GM21381 (cell line): ENCODE data around the gene LAMC1.

Experiments
- ATAC-seq: cut with Tn5 transposase; IDR thresholded peaks from one replicate; pipeline ENCODE4 v1.9.1; 2021; ENCODE audit warnings: mild to moderate bottlenecking, moderate library complexity; ENCODE audit not compliant: unreplicated experiment

LAMC1 gene

DNA sequence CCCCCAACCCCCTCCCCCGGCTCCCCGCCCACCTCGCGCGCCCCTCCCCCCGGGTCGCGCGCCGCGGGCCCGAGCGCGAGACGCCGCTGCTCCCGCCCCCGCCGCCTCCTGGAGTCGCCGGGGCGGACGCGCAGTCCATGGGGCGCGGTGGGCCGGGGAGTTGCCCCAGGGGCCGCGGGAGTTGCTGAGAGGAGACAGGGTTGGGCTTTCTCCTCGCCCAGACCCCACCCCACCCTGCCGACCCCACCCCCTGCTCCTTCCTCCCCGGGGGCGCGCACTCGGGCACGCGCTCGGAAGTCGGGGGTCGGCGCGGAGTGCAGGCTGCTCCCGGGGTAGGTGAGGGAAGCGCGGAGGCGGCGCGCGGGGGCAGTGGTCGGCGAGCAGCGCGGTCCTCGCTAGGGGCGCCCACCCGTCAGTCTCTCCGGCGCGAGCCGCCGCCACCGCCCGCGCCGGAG is at the start of gene LAMC1:
LAMC1 (plus strand) TSS at position 275 of the 455 bp plus-strand sequence. CDS start 297 bp downstream, outside the sequence.
- ATAC-seq = peak; percentile 33

GRCh38 chr1:182974506-182975191 is 48.6 kb upstream of the LAMC1 start:
- ATAC-seq = no peak

DNA sequence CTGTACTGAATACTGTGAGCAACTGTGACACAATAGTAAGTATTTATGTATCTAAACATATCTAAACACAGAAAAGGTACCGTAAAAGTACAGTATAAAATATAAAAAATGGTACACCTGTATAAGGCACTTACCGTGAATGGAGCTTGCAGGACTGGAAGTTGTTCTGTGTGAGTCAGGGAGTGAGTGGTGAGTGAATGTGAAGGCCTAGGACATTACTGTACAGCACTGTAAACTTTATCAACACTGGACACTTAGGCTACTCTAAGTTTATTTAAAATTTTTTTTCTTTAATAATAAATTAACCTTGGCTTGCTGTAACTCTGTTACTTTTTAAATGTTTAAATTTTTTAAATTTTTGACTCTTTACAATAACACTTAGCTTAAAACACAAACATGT is 45.7 kb upstream of the LAMC1 start:
- ATAC-seq = no peak

DNA sequence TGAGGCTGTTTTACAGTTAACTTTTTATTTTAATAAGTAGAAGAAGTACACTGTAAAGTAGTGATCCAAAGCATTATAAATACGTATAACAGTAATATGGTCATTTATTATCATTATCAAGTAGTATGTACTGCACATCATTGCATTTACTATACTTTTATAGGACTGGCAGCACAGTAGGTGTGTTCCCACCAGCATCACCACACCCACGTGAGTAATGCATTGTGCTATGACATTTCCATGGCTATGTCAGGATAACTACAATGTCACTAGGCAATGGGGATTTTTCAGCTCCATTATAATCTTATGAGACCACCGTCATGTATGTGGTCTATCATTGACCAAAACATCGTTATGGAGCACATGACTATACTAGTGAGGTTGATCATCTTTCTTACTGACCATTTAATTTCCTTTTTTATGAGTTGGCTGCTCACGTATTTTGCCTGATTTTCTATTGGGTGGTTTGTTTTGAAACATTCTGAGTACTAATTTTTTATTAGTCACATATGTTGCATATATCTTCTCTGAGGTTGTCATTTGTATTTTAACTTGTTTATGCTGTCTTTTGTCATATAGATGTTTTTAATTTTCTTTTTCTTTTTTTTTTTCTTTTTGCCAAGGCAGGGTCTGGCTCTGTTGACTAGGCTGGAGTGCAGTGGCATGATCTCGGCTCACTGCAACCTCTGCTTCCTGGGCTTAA is 44.9 kb upstream of the LAMC1 start:
- no peak for ATAC-seq

DNA sequence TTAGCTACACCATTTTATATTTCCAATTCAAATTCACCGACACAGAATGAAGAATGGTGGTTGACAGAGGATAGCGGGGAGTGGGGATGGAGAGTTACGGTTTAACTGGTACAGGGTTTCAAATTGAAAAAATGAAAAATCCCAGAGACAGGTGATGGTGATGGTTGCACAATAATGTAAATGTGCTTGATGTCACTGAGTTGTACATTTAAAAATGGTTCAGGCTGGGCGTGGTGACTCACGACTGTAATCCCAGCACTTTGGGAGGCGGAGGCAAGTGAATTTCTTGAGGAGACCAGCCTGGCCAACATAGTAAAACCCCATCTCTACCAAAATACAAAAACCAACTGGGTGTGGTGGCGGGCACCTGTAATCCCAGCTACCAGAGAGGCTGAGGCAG is 39.1 kb upstream of the LAMC1 start:
- no peak for ATAC-seq

- no peak for ATAC-seq
Observed at GRCh38 chr1:182984621-182985020, 38.6 kb upstream of the LAMC1 start.

DNA sequence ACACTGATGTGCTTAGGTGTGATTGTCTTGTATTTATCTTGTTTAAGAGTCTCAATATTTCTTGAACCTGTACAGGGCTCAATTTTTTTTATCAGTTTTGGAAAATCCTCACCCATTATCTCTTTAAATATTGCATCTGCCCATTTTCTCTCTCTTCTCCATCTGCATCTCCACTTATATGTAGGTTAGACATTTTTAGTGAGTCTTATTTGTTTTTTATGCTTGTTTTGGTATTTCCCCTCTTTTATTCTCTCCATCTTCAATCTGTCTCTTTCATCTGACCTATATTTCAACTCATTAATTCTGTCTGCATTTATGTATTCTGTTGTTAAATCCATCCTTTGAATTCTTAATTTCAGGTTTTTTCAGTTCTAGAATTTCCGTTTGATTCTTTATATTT is 37.3 kb upstream of the LAMC1 start:
- no peak for ATAC-seq

DNA sequence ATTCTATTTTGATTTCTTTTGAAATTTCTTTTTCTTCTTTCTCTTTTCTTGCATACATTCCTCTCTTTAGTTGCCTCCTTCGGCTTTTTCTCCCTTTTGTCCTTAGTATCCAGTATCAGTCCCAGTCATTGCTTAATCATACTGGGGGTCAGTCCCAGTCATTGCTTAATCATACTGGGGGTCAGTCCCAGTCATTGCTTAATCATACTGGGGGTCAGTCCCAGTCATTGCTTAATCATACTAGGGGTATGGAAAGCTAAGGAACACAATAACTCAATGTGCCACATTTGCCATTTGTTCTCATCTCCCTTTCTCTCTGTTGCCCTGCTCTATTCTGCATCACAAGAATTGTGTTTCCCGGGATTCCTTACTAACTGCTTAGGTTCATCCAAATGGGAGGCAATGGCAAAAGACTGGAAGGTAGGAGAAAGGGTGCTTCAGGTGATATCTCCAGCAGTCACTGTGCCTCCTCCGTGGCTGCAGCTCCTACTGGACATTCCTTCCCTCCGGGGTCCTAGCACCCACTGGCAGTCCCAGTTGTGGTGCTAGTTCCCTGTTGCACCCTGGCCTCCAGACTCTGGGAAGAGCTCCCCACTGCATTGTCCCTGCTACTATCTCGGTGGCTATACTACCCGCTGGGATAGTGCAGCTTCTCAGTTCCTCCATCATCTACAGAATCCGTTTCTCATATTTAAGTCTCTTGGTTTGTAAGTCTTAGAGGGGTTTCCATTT is 32.6 kb upstream of the LAMC1 start:
- ATAC-seq = no peak

GRCh38 chr1:182993746-182994145 is 29.5 kb upstream of the LAMC1 start:
- no peak for ATAC-seq

DNA sequence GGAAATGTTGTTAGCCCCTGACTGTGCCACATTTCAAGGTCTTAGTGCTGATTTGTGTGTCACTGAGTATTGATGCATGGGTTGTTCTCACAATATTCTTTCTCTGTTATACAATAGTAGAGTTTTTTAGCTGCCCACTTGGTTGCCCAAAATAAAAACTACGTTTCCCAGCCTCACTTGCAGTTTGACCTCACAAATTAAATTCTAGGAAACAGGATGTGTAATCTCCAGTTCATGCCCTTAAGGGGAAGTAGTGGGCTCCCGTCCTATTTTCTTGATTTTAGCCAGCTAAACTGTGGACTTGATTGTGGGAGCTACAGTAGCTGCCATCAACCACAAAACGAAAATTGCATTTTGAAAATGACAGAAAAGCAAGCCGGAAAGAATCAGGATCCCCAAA is 27.3 kb upstream of the LAMC1 start:
- no peak for ATAC-seq

GRCh38 chr1:182996816-182997215 is 26.4 kb upstream of the LAMC1 start:
- no peak for ATAC-seq

DNA sequence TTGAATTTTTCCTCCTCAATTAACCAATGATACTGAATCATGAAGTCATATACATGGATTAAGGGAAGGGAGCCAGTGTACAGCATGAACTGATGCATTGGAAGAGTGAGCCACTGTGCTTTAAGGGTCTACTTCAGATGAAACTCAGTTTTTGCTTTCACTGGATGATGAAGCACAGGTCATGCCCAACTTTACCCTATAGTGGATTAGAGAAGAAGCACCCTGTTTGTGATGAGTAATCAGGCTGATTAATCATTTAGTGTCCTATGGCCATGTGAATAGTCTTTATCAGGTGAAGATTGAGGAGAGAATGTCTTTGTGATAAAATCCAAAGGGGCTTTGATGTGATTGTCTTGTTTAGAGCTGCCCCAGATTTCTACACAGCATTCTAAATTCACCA is 24.7 kb upstream of the LAMC1 start:
- no peak for ATAC-seq

DNA sequence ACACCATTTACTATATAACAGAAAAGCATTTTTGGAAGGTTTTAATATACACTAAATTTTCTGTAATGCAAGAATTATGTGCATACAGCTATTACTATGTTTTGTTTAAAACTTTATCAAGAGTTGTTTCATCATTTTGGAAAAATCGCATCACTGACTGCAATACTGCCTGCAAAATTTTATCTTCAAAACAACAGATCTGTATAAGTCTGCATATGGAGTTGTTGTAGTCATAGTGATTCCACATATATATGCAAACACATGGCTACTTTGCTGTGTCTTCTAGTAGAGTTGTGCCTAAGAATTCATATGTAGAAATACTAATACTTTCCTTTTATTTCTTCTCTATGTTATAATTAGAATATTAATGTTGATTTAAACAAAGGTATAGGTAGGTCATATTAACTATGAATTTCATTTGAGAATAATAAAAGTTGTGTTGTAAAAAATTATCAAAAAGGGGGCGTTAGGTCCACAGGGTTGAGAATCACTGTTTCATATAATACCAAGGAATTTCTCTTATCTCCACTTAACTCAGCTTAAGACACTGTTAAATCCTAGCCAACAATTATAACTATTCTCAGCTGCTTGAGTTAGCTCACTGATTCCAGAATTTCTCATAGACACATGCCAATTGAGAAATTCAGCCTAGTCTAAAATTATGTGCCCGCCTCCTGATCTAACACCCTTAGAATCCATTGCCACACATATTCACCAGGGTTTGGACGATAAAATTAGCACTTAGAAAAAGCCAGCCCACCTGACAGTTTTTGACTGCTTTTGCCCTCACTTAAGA is 22.9 kb upstream of the LAMC1 start:
- no peak for ATAC-seq

DNA sequence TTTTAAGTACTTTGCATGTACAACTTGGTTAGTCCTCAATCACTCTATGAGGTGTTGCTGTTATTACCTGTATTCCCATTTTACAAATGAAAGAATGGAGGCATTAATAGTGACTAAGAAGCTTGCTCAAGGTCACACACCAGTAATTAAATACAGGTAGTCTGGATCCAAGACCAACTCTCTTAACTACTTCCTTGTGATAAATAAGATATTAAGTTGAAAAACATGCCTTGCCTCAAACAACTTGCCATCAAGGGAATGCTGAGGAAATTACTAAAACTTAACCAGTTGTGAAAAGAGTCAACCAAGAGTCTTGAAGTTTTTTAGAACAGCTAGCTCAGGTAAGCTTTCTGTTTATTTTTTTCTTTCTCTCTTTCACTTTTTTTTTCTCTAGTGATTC is 21.0 kb upstream of the LAMC1 start:
- no peak for ATAC-seq

DNA sequence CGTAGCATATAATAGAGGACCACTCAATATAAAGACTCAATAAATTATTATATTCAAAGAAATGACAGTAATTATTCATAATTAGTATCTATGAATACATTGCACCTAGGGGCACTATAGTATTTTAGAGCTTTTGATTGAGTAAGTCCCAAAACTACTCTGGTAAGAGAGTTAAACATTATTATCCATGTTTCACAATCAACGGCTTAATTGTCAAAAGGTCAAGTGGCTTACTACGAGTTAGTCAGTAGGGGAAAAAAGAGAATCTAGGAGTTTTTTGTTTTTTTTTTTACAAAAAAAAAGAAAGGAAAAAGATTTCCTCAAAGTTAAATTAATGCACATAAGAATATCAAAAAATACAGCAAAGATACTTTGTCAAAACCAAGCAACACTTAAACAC is 20.4 kb upstream of the LAMC1 start:
- no peak for ATAC-seq

GRCh38 chr1:183003203-183003602 is 20.0 kb upstream of the LAMC1 start:
- no peak for ATAC-seq

DNA sequence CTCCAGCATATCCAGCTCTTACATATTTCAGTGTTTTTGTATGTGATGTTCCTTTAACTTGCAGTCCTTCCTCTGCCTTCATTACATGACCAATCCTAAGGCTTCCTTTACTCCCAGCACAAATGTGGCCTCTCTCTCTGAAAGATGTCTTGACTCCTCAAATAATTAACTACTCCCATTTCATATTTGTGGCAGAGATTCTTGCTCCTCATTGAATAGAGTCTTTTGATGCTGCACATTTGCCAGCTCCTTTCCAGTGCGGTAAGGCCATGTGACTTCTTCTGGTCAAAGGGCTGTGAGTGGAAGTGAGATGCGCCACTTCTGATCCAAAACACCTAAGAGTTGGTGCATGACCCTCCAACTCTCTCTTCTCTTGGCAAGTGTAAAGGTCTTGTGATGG is 19.1 kb upstream of the LAMC1 start:
- ATAC-seq = no peak

- no peak for ATAC-seq
Observed at GRCh38 chr1:183011859-183012258, 11.4 kb upstream of the LAMC1 start.

DNA sequence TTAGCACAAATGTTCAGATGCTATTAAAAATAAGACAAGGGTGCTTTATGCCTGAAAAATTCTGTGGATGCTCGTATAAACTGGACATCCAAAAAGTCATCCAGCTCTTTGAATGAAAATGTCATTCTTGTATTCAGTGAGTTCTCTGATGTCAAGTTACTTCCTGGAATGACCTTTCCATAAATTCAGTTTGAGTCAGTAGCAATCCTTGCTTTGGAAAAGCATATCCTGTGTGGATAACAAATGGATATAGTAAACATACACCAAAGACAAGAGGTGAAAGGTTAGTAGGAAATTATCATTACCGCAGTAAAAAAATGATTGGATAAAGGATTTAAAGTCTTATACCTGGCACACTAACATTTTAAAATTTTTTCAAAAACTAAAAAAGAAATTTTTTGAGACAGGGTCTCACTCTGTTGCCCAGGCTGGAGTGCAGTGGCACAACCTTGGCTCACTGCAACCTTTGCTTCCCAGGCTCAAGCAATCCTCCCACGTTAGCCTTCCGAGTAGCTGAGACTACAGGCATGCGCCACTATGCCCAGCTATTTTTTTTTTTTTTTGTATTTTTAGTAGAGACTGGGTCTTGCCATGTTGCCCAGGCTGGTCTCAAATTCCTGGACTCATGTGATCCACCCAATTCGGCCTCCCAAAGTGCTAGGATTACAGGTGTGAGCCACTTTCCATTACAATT is 10.8 kb upstream of the LAMC1 start:
- no peak for ATAC-seq

DNA sequence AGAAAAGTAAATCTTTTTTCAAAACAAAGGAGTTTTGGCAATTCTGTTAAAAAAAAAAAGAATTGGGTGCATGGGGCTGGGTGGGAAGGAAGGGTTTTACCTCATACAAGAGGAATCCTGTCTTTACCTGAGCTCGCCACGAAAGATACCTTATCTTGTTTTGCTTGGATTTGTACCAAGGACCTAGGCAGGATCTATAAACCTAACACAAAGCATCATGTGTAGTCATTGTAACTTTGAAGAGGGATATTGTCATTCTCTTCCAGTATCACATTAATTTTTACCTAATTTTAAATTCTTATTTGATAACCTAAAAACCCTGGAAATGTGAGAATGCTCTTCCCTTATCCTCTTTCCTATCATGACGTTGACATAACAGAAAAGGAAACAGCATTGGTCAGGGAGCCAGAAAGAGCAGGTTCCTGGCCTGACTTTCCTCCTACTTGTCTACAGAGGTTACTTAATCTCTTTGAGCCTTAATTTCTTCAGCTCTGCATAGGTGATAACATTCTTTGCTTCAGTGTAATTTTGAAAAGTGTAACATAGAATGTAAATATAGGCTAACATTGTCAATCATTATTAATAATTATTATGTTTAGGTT is 4.0 kb upstream of the LAMC1 start:
- no peak for ATAC-seq
